Measurements from ENCODE around the gene LMAN2.

LMAN2 gene

GRCh38 chr5:177386542-177386941 is 35.1 kb upstream of the LMAN2 start:
- no peak for TF ChIP-seq EZH2phosphoT487 (IDR thresholded peaks at IDR 0.05; ENCODE audit: borderline replicate concordance, low read length)
- TF ChIP-seq, protein P1, sequence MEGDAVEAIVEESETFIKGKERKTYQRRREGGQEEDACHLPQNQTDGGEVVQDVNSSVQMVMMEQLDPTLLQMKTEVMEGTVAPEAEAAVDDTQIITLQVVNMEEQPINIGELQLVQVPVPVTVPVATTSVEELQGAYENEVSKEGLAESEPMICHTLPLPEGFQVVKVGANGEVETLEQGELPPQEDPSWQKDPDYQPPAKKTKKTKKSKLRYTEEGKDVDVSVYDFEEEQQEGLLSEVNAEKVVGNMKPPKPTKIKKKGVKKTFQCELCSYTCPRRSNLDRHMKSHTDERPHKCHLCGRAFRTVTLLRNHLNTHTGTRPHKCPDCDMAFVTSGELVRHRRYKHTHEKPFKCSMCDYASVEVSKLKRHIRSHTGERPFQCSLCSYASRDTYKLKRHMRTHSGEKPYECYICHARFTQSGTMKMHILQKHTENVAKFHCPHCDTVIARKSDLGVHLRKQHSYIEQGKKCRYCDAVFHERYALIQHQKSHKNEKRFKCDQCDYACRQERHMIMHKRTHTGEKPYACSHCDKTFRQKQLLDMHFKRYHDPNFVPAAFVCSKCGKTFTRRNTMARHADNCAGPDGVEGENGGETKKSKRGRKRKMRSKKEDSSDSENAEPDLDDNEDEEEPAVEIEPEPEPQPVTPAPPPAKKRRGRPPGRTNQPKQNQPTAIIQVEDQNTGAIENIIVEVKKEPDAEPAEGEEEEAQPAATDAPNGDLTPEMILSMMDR (IDR thresholded peaks at IDR 0.05; ENCODE audit: low read depth, low read length, poor library complexity, severe bottlenecking), result no peak
- H3K4me1 ChIP-seq (ENCODE audit: control insufficient read depth, low read length), result peaks cover 50% of the 10 kb centered on the region

DNA sequence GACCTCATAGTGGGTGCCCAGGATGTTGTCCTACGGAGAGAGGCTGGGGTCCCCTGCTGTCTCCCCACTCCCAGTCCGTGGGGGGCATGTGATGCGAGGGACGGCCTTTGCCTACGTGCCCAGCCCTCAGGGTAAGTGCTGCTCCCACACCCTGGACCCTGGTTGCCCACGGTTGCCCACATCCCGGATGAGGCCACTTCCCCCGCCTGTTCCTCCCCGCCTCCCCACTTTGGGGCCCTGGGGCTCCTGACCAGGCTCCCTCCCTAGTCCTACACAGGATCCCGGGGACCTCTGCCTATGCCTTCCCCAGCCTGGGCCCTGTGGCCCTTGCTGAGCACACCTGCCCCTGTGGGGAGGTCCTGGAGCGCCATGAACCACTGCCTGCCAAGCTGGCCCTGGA is 34.3 kb upstream of the LMAN2 start:
- peaks cover 13% of the 10 kb centered on the region for H3F3A ChIP-seq (ENCODE audit: control insufficient read depth, insufficient read depth)
- H3K9me2 ChIP-seq (replicated peaks; ENCODE audit: control insufficient read depth, low read length), result no peaks in the 10 kb centered on the region
- H3K4me1 ChIP-seq (ENCODE audit: control insufficient read depth, low read length), result peaks cover 45% of the 10 kb centered on the region
- no peak overlapping the region for H3K4me2 ChIP-seq (ENCODE audit: low read length)
- H3K27me3 ChIP-seq (ENCODE audit: control insufficient read depth, low read length), result peaks cover 21% of the 10 kb centered on the region; the same call in 1 of the 2 replicates
- no peak overlapping the region for H3K4me3 ChIP-seq (ENCODE audit: low read length)
- H4K20me1 ChIP-seq (ENCODE audit: control insufficient read depth, insufficient read depth, low read depth, low read length), result no peaks in the 10 kb centered on the region
- no peaks in the 10 kb centered on the region for H3K36me3 ChIP-seq (ENCODE audit: control insufficient read depth, low read length)
- H3K9me3 ChIP-seq (ENCODE audit: control insufficient read depth, insufficient read depth, low read length), result no peaks in the 10 kb centered on the region
- TF ChIP-seq, protein P1 (IDR thresholded peaks at IDR 0.05; ENCODE audit: low read depth, low read length, poor library complexity, severe bottlenecking), result no peak
- TF ChIP-seq EZH2phosphoT487 (IDR thresholded peaks at IDR 0.05; ENCODE audit: borderline replicate concordance, low read length), result no peak
- H3K27ac ChIP-seq (ENCODE audit: low read depth, low read length), result no peak overlapping the region
- H3K79me2 ChIP-seq (ENCODE audit: control insufficient read depth, low read length), result no peaks in the 10 kb centered on the region

More at GRCh38 chr5:177386542-177386941, 35.1 kb upstream of the LMAN2 start:
- H3K4me3 ChIP-seq (ENCODE audit: low read length), result no peak overlapping the region
- peaks cover 21% of the 10 kb centered on the region; the same call in 1 of the 2 replicates for H3K27me3 ChIP-seq (ENCODE audit: control insufficient read depth, low read length)
- H4K20me1 ChIP-seq (ENCODE audit: control insufficient read depth, insufficient read depth, low read depth, low read length), result no peaks in the 10 kb centered on the region
- no peak overlapping the region for H3K27ac ChIP-seq (ENCODE audit: low read depth, low read length)
- H3K4me2 ChIP-seq (ENCODE audit: low read length), result peak overlapping the region; percentile 48; the same call in 1 of the 2 replicates
- no peaks in the 10 kb centered on the region for H3K36me3 ChIP-seq (ENCODE audit: control insufficient read depth, low read length)
- no peaks in the 10 kb centered on the region for H3K9me3 ChIP-seq (ENCODE audit: control insufficient read depth, insufficient read depth, low read length)
- no peaks in the 10 kb centered on the region for H3K79me2 ChIP-seq (ENCODE audit: control insufficient read depth, low read length)
- H3F3A ChIP-seq (ENCODE audit: control insufficient read depth, insufficient read depth), result peaks cover 13% of the 10 kb centered on the region
- no peaks in the 10 kb centered on the region for H3K9me2 ChIP-seq (replicated peaks; ENCODE audit: control insufficient read depth, low read length)

DNA sequence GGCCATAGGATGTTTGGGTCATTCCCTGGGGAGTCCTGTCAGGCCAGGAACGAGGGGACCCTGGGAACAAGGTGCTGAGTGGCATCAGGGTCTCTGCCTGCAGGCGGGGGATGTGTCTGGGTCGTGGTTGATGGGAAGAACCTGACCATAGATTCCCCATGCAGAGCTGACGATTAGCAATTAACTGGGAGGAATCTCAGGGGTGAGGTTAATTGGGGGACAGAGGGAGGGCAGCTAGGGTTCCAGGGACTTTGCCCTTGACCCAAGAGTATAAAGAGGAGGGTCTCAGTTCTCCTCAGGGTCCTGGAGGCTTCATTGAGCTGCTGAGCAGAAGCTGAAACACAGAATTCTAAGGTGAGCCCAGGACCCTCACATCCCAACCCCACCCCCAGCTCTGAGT is 32.7 kb upstream of the LMAN2 start, which contains the start of gene SLC34A1:
Gene SLC34A1, plus strand, starts transcription at position 301 of the 400 bp plus-strand sequence. CDS start 1,308 bp downstream, outside the sequence.
- peaks cover 4% of the 10 kb centered on the region for H3F3A ChIP-seq (ENCODE audit: control insufficient read depth, insufficient read depth)
- H3K4me1 ChIP-seq (ENCODE audit: control insufficient read depth, low read length), result peaks cover 29% of the 10 kb centered on the region
- no peak within 1 kb of the TSS for H3K27ac ChIP-seq (ENCODE audit: low read depth, low read length)
- no peaks in the 10 kb centered on the region for H4K20me1 ChIP-seq (ENCODE audit: control insufficient read depth, insufficient read depth, low read depth, low read length)
- H3K4me3 ChIP-seq (ENCODE audit: low read length), result no peak within 1 kb of the TSS
- no peaks in the 10 kb centered on the region for H3K79me2 ChIP-seq (ENCODE audit: control insufficient read depth, low read length)
- H3K36me3 ChIP-seq (ENCODE audit: control insufficient read depth, low read length), result no peaks in the 10 kb centered on the region
- H3K4me2 ChIP-seq (ENCODE audit: low read length), result no peak within 1 kb of the TSS
- no peaks in the 10 kb centered on the region for H3K9me3 ChIP-seq (ENCODE audit: control insufficient read depth, insufficient read depth, low read length)
- peaks cover 21% of the 10 kb centered on the region; the same call in 1 of the 2 replicates for H3K27me3 ChIP-seq (ENCODE audit: control insufficient read depth, low read length)
- no peak for TF ChIP-seq EZH2phosphoT487 (IDR thresholded peaks at IDR 0.05; ENCODE audit: borderline replicate concordance, low read length)
- TF ChIP-seq, protein P1 (IDR thresholded peaks at IDR 0.05; ENCODE audit: low read depth, low read length, poor library complexity, severe bottlenecking), result no peak
- H3K9me2 ChIP-seq (replicated peaks; ENCODE audit: control insufficient read depth, low read length), result no peaks in the 10 kb centered on the region
